GM18907 (cell line): Measurements from ENCODE around the gene OR51L1.
"Not testable (repeated sequence)": the region's sequence is repeated elsewhere in the genome, so short reads cannot be mapped to it uniquely, and the experiment has no call there.

Experiments used
- ATAC-seq: cut with Tn5 transposase; IDR thresholded peaks from one replicate; pipeline ENCODE4 v1.9.1; 2021; ENCODE audit warnings: mild to moderate bottlenecking, moderate library complexity; ENCODE audit not compliant: unreplicated experiment

OR51L1 gene

GRCh38 chr11:4994551-4994950 is at the start of gene OR51L1:
Gene OR51L1 (plus strand): TSS chr11:4994851. CDS start chr11:4998983, 4,132 bp downstream.
- no peak for ATAC-seq

- no peak for ATAC-seq
Observed at GRCh38 chr11:4947505-4947904, 47.1 kb upstream of the OR51L1 start, which contains the start of gene OR51A4. Gene OR51A4 (minus strand): TSS chr11:4947605. CDS start chr11:4947100, 505 bp downstream.

GRCh38 chr11:4955613-4956012 is 39.0 kb upstream of the OR51L1 start, which contains the start of gene OR51A2:
Gene OR51A2 (minus strand): TSS chr11:4955713. CDS start chr11:4955713, 0 bp downstream.
- not testable (repeated sequence) for ATAC-seq

GRCh38 chr11:4957396-4957795 is 37.3 kb upstream of the OR51L1 start:
- ATAC-seq: no peak

GRCh38 chr11:4960877-4961276 is 33.8 kb upstream of the OR51L1 start:
- ATAC-seq: no peak

DNA sequence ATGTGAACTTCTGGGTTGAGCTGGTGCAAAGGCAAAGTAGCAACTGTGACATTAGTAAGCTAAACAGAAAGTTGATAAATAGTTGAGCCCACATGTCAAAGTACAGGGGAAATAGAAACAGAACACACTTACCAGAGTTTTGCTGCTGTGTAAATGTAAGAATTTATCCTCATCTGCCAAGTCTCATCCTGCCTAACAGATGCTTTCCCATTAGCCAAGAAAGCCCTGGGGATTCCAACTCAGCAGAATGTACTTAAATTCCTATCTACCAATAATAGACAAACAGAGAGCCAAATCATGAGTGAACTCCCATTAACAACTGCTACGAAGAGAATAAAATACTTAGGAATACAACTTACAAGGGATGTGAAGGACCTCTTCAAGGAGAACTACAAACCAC is 31.8 kb upstream of the OR51L1 start:
- ATAC-seq: no peak

- ATAC-seq: no peak
Observed at GRCh38 chr11:4975436-4975835, 19.2 kb upstream of the OR51L1 start.

DNA sequence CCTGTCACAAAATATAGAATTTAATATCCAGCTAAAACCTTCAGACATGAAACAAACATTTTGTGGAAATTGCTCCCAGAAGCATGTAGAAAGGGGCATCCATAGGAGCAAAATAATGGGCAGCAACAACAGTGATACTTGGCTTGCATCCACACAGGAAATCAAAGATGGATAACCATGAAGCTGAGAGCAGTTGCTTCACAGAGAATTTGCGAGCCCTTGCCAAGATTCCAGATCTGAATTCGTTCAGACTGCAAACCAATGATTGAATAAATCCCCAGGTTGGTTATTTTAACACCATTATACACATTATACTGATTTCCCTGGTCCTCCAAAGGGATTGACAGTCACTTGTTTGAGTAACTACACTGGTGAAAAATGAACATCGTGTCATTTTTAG is 15.6 kb upstream of the OR51L1 start:
- no peak for ATAC-seq

DNA sequence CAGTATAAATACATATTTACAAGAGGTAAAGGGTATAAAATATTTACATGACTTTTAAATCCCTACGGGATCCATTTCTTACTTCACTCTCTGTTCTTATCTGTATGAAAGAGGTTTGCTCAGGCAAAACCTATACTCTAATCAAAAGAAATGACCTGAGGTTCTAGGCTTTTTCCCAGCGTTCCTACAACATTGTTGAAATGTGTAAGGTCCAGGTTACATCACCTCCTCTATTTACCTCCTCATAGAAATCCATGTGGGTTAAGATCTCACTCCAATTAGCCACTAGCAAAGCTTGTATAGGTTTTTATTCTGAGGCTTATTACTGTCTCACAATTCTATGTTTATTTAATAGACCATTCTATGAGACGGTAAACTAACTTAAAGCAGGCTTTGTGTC is 12.0 kb upstream of the OR51L1 start:
- ATAC-seq: no peak

GRCh38 chr11:4983841-4984240 is 10.8 kb upstream of the OR51L1 start:
- ATAC-seq: no peak

DNA sequence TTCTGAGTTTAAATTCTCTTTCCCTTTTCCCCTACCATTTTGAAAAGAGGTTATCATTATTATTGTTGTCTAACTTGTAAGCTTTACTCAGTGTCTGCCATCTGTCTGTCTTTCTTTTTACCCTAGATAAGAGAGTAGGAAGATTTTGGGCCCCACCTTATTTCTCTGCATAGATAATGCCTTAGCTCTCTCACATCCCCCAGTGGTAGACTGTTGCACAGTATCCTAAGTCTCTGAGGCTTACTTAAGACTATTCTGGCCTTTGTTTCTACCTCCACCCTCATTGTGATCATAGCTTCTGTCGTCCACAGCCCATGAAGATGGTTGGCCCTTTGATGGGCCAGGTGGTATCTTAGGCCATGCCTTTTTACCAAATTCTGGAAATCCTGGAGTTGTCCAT is 3.6 kb upstream of the OR51L1 start:
- no peak for ATAC-seq

- peak; percentile 65 for ATAC-seq
Observed at GRCh38 chr11:5004424-5005274, 10.0 kb downstream of the OR51L1 start.

DNA sequence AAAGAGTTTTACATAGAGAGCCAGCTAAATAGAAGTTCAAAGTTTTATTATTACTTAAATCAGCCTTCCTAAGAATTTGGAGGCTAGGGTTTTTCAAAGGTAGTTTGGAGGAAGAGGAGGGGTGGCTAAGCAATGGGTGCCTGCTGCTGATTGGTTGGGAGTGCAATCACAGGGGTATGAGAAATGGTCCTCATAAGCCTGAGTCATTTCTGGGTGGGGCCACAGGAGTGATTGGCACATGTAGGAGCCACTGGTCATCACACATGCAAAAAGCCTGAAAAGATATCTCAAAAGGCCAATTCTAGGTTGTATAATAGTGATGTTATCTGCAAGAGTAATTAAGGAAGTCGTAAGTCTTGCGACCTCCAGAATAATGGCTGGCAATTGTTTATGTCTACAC is 12.9 kb downstream of the OR51L1 start:
- ATAC-seq: no peak

DNA sequence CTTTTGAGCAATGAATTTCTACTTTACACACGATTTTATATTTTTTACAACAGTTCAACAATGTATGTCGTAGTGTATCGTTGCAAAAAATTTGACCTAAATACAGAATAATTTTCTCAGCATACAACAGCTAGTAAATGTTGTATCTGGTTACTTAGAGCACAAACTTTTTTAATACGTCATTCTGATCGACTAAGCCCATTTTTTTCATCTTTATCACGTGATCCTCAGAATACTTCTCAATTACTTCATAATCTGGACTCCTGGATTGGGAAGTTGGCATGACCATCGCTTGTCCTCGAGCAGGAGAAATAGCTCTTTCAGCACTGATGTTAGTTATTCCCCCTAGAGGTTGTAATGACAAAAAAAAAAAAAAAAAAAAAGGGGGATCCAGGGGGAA is 16.6 kb downstream of the OR51L1 start:
- no peak for ATAC-seq

DNA sequence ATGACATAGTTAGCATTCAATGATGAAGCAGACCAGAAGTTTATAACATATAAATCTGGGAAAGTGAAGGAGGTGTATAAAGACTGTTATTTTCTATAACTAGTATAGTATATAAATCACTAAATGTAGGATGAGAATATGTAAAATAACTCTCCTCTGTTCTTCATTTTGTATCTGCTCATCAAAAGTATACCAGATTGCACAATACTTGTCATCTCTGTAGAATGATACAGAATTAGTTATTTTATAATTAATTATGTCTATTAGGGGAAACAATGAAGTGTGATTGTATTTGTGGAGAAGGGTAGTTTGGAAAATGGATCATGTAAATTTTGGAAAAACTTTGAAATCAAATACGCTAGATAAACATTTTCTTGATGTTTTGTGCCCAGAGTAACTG is 18.4 kb downstream of the OR51L1 start:
- no peak for ATAC-seq

GRCh38 chr11:5021996-5022395 is 27.3 kb downstream of the OR51L1 start:
- ATAC-seq: no peak

DNA sequence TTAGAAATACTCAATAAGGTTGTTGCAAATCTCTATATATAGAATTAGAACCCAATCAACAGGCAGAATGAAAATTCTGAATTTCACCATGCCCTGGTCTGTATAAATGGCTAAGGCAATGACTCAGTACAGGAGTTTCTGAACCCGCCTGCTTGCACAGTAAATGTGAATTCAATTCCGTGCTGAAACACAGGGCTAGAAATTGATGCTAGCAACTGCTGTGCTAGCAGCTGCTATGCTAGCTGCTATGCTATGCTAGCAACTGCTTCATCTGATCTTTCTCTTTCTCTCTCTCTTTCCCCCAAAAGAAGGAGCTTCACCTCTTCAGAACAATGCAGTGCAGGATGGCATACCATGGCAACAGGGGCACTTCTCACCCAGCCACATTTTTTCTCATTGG is 42.0 kb downstream of the OR51L1 start:
- no peak for ATAC-seq

GRCh38 chr11:5037926-5038325 is 43.3 kb downstream of the OR51L1 start:
- ATAC-seq: no peak

DNA sequence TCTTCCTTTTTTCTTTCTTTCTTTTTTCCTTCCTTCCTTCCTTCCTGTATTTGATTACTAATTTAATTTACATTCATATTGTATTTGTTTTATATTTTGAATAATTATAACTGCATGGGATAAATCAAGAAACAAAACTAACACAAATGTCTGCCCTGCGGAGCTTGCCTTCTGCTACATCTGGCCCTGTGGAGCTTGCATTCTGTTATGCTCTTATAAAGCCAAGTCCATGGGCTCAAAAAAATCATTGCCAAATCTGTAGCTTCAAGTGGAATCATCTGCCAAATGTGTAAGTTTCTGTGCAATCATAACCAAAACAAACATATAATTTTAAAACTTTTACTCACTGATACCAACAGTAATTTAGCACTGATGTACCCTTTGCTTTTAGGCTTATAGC is 43.7 kb downstream of the OR51L1 start:
- ATAC-seq: no peak

DNA sequence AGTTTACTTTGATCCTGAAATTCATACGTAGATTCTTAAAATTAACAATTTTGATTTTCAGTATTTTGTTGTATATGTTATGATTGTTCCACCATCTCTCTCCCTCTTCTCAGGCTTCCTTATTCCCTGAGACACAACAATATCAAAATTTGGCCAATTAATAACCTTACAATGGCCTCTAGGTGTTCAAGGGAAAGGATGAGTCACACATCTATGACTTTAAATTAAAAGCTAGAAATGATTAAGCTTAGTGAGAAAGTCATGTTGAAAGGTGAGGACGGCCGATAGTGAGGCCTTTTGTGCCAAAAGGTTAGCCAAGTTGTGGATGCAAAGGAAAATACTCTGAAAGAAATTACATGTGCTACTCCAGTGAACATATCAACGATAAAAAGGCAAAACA is 46.2 kb downstream of the OR51L1 start:
- no peak for ATAC-seq

DNA sequence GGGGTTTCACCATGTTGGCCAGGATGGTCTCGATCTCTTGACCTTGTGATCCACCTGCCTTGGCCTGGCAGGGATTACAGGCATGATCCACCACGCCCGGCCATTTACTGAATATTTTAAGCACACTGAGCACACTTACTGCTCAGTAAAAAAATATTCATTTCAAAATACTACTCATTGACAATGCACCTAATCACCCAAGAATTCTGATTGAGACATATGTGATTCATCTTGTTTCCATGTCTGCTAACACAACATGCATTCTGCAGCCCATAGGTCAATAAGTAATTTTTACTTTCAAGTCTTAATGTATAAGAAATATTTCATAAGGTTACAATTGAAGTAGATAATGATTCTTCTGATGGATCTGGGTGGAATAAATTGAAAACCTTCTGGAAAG is 47.4 kb downstream of the OR51L1 start:
- no peak for ATAC-seq

DNA sequence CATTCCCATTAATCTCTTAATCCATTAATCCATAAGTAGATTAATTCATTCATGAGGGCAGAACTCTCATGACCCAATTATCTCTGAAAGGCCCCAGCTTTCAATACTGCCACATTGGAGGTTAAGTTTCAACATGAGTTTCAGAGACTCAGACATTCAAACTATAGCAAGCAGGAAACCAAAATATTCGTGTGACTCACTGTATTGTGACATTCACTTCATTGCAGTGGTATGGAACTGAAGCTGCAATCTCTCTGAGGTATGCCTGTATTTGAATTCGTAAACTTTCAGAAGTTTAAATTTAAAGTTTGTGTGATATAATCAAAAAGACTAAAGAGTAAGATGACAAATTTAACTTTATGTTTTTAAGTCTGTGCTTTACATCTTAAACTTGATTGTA is 48.7 kb downstream of the OR51L1 start:
- no peak for ATAC-seq

DNA sequence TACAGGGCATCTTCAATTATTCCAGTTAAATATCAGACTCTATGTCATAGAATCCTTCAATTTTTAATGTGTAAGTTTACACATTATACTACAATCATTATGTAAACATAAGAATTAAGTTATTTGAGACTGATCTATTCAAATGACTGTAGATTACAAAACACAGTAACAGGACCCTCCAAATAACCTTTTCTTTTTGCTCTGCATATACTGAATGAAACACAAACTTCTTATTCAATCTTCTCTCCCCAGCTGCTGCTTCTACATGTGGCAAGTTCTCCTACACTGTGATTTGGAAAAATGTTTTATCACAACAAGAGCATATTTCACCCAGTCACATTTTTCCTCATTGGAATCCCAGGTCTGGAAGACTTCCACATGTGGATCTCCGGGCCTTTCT is 51.6 kb downstream of the OR51L1 start, which contains the start of gene OR52J3:
TSS of gene OR52J3 (plus strand) at position 301 of the 400 bp plus-strand sequence. CDS start at position 301, 0 bp downstream.
- no peak for ATAC-seq
